ENCODE measurements around the gene TAOK3.

TAOK3 gene

GRCh38 chr12:118402251-118402650 is 29.5 kb upstream of the TAOK3 start:
- TF ChIP-seq EZH2phosphoT487 (conservative IDR thresholded peaks at IDR 0.05; ENCODE audit: low read length) (no peak), CTCF (IDR thresholded peaks at IDR 0.05; ENCODE audit: insufficient read depth, low read length, poor library complexity, severe bottlenecking) (no peak)
- no peak overlapping the region for H3K27ac ChIP-seq (ENCODE audit: low read depth, low read length)
- H3K9me3 ChIP-seq (ENCODE audit: insufficient read depth, low read length), result no peaks in the 10 kb centered on the region
- H3K27me3 ChIP-seq (ENCODE audit: low read length), result no peaks in the 10 kb centered on the region
- H3K79me2 ChIP-seq (ENCODE audit: insufficient read depth, low read length), result no peaks in the 10 kb centered on the region
- H4K20me1 ChIP-seq (ENCODE audit: low read depth, low read length), result no peaks in the 10 kb centered on the region
- H3K36me3 ChIP-seq (ENCODE audit: low read length), result peaks cover 12% of the 10 kb centered on the region; the same call in 1 of the 2 replicates
- no peak overlapping the region for H3K4me3 ChIP-seq (ENCODE audit: insufficient read depth, low read length, poor library complexity, severe bottlenecking)
- H3F3A ChIP-seq (ENCODE audit: insufficient read depth), result peaks cover 3% of the 10 kb centered on the region; the same call in 1 of the 2 replicates
- H3K9ac ChIP-seq (ENCODE audit: low read length), result no peak overlapping the region
- no peak overlapping the region for H2AFZ ChIP-seq (ENCODE audit: low read depth, low read length, severe bottlenecking)
- H3K9me2 ChIP-seq (replicated peaks; ENCODE audit: insufficient read depth, low read length), result no peaks in the 10 kb centered on the region
- H3K4me2 ChIP-seq (ENCODE audit: low read depth, low read length, poor library complexity, severe bottlenecking), result no peak overlapping the region

- 0 out of 2 replicates have a peak, but pooled peaks cover 3% of the 10 kb centered on the region for H3K79me2 ChIP-seq (ENCODE audit: insufficient read depth, low read length)
- no peak overlapping the region for H3K4me2 ChIP-seq (ENCODE audit: low read depth, low read length, poor library complexity, severe bottlenecking)
- TF ChIP-seq EZH2phosphoT487 (conservative IDR thresholded peaks at IDR 0.05; ENCODE audit: low read length) (no peak), CTCF (IDR thresholded peaks at IDR 0.05; ENCODE audit: insufficient read depth, low read length, poor library complexity, severe bottlenecking) (no peak)
- no peaks in the 10 kb centered on the region for H3K9me2 ChIP-seq (replicated peaks; ENCODE audit: insufficient read depth, low read length)
- H3K36me3 ChIP-seq (ENCODE audit: low read length), result peaks cover 12% of the 10 kb centered on the region; the same call in 1 of the 2 replicates
- no peaks in the 10 kb centered on the region for H4K20me1 ChIP-seq (ENCODE audit: low read depth, low read length)
- H3F3A ChIP-seq (ENCODE audit: insufficient read depth), result no peaks in the 10 kb centered on the region
- no peaks in the 10 kb centered on the region for H3K27me3 ChIP-seq (ENCODE audit: low read length)
- no peaks in the 10 kb centered on the region for H3K9me3 ChIP-seq (ENCODE audit: insufficient read depth, low read length)
- H3K9ac ChIP-seq (ENCODE audit: low read length), result no peak overlapping the region
- no peak overlapping the region for H2AFZ ChIP-seq (ENCODE audit: low read depth, low read length, severe bottlenecking)
- H3K4me3 ChIP-seq (ENCODE audit: insufficient read depth, low read length, poor library complexity, severe bottlenecking), result no peak overlapping the region
- no peak overlapping the region for H3K27ac ChIP-seq (ENCODE audit: low read depth, low read length)
Measured at GRCh38 chr12:118398940-118399339, 26.2 kb upstream of the TAOK3 start.

- Histone ChIP-seq H3K9me2 (replicated peaks; ENCODE audit: insufficient read depth, low read length) (no peaks in the 10 kb centered on the region), H4K20me1 (ENCODE audit: low read depth, low read length) (no peaks in the 10 kb centered on the region), H2AFZ (ENCODE audit: low read depth, low read length, severe bottlenecking) (no peak overlapping the region), H3K9ac (ENCODE audit: low read length) (no peak overlapping the region), H3K27ac (ENCODE audit: low read depth, low read length) (no peak overlapping the region), H3K36me3 (ENCODE audit: low read length) (peaks cover 12% of the 10 kb centered on the region; the same call in 1 of the 2 replicates), H3K4me3 (ENCODE audit: insufficient read depth, low read length, poor library complexity, severe bottlenecking) (no peak overlapping the region), H3K27me3 (ENCODE audit: low read length) (no peaks in the 10 kb centered on the region), H3K9me3 (ENCODE audit: insufficient read depth, low read length) (no peaks in the 10 kb centered on the region), H3K4me2 (ENCODE audit: low read depth, low read length, poor library complexity, severe bottlenecking) (no peak overlapping the region), H3K79me2 (ENCODE audit: insufficient read depth, low read length) (0 out of 2 replicates have a peak, but pooled peaks cover 3% of the 10 kb centered on the region), H3F3A (ENCODE audit: insufficient read depth) (no peaks in the 10 kb centered on the region)
- TF ChIP-seq CTCF (IDR thresholded peaks at IDR 0.05; ENCODE audit: insufficient read depth, low read length, poor library complexity, severe bottlenecking) (no peak), EZH2phosphoT487 (conservative IDR thresholded peaks at IDR 0.05; ENCODE audit: low read length) (no peak)
Measured at GRCh38 chr12:118398524-118398923, 25.8 kb upstream of the TAOK3 start.

Data from SU-DHL-6 (cell line).